ENCODE results near the gene GPR63.

Gene GPR63

DNA sequence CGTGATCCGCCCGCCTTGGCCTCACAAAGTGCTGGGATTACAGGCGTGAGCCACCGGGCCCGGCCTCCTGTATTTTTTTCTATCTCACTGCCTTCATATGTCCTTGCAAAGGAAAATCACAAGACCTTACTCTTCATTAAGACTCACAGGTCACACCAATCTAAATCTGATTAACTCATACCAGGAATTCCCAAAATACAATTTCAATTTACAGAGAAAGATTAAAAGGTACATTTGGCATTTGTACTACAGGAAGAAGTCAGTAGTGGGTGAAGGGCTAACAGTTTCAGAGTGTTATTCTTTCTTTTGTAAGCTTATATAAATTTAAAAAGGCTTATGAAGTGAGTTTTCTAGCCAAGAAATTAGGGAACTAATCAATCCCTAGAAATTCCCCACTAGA is 87.4 kb downstream of the GPR63 start:
- DNase-seq, result no peak
